Upper lobe of left lung (tissue), 4 donors: ENCODE measurements around the gene DPH7.

Source experiments
- CTCF ChIP-seq, 6 experiments: fragments of 450-650 bp in 4 of 6; fragments of 200-600 bp in 2 of 6; sonication (generic) in 2 of 6; IDR thresholded peaks; one replicate each; pipeline ENCODE4 v1.5.1; 2016 to 2019; ENCODE audit warnings: antibody characterized with exemption in 6 of 6
- POLR2A ChIP-seq, 4 donors: fragments of 450-650 bp; IDR thresholded peaks; one replicate each; pipeline ENCODE4 v1.5.1; 2016 to 2017; ENCODE audit warnings: antibody characterized with exemption in 4 of 4, mild to moderate bottlenecking in 2 of 4

GRCh38 chr9:137580209-137580953 is 1.7 kb upstream of the DPH7 start:
- no peak for TF ChIP-seq CTCF (IDR thresholded peaks at IDR 0.05)
- TF ChIP-seq POLR2A (IDR thresholded peaks at IDR 0.05): no peak
